Erythroblast (primary cell): Measurements from ENCODE around the gene MAPK8IP2.
A peak's percentile ranks its signal among the peaks of the same experiment; 100 is the strongest.

Source experiments
- DNase-seq, 2 experiments: peaks; one replicate each; lab custom pipeline; 2025; lab: John Stamatoyannopoulos, UW
- GATA1 ChIP-seq: IDR thresholded peaks from 2 replicates; pipeline ENCODE4 v1.6.1; 2011; ENCODE audit warnings: low read depth, mild to moderate bottlenecking, control low read depth, low read length, moderate library complexity
- POLR2A ChIP-seq: IDR thresholded peaks from 2 replicates; pipeline ENCODE4 v1.6.1; 2011; ENCODE audit warnings: mild to moderate bottlenecking, low read length

The MAPK8IP2 gene

DNA sequence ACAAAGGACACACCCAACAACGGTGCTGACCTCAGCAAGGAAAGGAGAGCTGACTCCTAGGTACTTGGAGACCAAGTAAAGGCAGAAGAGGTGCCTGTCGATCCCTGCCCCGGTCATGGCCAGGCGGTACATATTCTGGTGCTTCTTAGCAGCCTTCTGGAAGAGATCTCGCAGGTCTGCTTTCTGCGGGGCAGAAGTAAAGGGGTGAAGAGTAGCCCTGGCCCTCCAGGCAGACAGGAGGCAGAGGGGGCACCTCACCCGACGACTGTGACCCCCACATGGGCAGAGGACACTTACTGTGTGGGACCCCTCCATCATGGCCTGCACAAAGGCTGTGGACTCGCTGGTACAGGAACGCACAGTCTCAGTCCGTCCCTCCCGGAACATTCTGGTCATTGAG lies 29.7 kb upstream of the MAPK8IP2 start:
- no peak for DNase-seq
- TF ChIP-seq POLR2A, result no peak
- no peak for TF ChIP-seq GATA1

DNA sequence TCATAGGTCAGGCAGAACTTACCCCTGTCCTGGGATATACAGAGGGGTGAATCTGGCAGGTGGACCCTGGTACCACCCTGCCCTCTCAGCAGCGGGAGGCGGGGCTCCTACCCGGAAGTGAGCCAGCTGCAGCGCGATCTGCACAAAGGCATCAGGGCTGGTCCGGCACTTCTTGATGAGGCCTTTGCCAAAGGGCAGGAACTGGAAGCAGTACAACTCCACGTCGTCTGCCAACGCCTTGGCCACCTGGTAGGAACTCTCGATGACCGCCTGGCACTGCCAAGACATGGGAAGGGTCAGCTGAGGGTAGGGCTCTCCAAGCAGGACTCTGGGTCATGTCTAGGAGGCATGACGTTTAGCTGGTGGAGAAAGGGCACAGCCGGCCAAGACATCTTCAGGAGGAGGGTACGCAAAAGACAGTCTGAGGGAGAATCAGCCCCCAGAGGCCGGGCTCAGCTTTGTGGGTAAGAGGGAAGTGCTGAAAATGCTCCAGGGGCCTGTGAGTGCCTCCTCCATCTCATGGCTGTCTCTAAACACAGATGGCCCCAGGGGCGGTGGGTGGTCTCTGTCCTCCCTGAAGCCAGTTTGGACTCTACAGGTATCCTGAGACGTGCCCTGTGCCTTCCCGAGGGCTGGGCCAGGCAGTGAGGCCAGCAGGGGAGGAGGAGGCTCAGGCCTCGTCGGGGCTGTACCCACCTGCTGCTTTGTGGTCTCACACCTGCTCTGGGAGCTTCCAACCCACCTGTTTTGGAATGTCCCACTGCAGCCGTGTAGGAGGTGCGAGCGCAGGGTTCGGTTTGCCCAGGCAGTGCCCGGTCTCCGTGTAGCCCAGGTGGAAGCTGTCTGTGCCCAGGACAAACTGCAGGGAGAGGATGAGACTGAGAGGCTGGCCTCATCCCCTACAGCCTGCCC lies 29.1 kb upstream of the MAPK8IP2 start:
- DNase-seq, result no peak
- TF ChIP-seq GATA1, result no peak
- TF ChIP-seq POLR2A, result no peak

DNA sequence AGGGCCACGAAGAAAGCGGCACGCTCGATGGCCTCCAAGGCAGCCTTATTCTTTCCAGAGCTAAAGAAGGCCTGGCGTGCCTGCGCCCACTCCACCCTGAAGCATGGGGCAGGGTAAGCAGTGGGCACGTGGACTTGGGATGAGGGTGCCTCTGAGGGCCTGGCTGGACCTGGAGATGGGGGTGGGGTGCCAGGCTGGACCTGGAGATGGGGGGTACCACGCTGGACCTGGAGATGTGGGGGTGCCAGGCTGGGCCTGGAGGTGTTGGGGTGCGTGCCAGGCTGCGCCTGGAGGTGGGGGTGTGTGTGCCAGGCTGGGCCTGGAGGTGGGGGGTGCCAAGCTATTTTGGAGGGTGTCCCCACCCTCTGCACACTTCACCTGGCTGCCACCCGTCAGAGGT lies 27.6 kb upstream of the MAPK8IP2 start:
- TF ChIP-seq GATA1 (no peak), POLR2A (no peak)
- no peak for DNase-seq

DNA sequence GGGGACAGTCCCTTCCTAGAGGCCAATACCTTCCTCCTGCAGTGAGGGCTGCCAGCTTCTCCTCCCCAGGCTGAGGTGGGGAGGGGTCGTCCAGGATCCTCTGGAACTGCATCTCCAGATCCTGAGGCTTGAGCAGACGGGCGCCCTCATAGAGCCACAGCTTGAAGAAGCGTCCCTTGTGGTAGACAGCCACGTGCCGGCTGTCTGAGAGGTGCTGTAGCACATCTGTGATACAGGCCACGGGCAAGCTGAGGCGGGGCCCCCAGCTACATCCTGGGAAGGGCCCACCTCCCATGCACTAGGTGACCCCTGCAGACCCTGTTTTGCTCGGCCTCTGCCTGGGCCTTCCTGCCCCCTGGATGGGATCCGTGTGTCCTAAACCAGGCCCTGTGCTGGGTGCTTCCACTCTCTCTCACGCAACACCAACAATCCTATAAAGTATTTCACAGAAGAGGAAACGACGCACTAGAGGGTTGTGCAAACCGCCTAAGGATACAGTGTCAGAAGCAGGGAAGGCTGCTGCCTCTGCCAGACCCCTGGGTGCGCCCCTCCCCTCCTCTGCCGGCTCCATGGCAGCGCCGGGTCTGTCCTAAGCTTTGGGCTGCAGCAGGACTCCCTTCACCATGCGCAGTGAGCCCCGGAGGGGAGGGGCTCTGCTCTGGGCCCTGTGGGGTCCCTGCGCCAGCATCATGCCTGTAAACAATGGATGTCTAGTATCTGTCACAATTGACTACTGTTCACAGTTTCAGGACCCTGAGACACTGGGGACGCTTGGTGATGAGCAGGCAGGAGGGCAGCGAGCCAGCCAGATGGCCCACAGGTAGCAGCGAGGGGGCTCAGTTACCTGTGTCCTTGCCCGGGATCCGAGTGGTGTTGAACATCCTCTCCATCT lies 26.9 kb upstream of the MAPK8IP2 start:
- TF ChIP-seq POLR2A (no peak), GATA1 (no peak)
- no peak for DNase-seq

DNA sequence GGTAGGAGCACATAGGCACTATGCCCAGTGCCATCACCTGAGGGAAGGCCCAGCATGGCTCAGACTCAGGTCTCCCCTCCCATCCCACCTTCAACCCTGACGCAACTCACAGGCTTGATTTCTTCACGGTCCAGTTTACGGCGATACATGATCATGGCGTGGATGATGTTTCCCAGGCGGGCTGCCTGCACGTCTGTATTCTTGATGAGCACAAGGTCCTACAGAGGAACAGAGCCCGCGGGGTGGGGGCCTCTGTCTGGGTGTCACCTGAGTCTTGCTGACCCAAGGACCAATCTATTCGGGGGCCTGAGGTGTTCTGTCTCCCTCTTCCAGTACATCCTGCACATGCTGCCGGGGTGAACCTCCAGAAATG lies 26.2 kb upstream of the MAPK8IP2 start:
- no peak for DNase-seq
- no peak for TF ChIP-seq GATA1
- TF ChIP-seq POLR2A, result no peak

DNA sequence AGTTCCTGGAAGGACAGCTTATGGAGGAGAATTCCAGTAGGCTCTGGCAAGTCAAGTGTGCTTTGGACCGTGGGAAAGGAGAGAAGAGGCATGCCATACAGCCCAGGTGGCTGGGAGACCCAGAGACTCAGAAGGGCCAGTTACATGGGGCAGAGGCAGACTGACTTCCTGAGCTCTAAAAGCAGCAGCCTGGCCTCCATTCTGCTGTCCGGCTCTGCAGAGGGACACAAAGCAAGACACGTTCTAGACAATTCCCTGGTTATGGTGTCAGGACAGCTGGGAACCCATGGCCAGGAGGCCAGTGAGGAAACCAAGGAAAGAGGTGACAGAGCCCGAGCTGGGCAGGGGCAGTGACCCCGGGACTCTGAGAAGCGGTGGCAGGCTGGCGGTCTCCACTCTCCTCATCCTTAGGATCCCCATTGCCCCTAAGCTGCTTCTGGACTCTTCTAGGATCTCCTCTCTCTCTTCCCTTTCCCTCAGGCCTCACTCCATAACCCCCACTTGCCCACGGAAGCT lies 25.1 kb upstream of the MAPK8IP2 start:
- TF ChIP-seq GATA1, result no peak
- TF ChIP-seq POLR2A, result no peak
- DNase-seq, result no peak

DNA sequence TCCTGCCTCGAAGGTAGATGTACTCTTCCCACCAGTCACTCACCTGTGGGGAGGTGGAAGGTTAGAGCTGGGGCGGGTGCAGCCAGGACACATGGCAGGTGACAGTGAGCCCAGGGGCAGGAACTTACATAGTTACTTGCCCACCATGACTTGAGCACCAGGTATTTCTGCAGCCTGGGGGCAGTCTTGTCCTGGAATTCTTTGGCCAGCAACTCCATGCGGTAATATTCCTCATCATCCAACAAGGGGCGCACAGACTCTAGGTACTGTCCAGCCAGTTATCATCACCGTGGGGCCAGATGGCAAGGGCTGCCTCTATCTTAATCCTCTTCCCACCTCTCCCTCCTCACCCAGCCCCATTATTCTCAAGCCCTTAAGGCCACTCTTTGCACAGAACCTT lies 24.5 kb upstream of the MAPK8IP2 start:
- DNase-seq, result peak; percentile 45 to 46

DNA sequence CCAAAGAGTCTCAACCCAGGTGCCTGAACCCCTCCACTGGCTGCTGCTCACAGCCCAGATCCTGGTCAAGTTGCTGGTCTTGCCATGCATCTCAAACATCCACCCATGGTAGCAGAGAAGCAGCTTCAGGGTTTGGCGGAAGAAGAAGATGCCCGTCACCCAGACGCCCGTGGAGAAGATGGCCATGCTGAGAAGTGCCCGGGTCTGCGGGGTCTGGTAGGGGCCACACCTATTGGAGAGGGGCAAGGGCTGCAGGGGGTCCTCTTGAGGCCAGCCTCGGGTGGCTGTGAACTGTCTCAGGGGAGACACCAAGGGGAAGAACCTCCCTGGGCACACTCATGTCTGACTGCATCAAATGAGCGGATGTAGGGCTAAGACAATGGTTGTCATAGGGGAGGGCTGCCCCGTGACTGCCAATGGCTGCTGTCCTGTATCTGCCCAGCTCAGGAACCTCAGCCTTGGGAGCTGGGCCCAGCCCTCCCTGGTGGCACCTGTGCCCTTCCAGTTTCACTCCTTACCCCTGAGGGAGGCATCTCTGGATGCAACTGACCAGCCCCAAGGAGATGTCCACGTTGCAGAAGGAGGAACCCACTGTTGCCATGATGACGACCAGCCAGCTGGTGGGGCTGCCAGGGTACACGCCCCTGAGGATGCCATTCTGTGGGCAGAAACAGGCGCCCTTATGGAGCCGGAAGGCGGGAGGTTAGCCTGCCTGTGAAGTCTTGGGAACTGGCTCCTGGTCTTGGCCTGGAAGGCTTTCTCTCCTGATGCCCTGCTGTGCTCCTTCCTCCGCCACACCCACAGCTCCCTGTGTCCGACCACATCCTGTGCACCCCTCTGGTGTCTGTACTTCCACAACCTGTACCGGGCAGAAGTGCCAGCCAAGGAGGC lies 23.5 kb upstream of the MAPK8IP2 start:
- DNase-seq, result no peak
- TF ChIP-seq POLR2A (no peak), GATA1 (no peak)

More for the DNA sequence above, 24.5 kb upstream of the MAPK8IP2 start:
- TF ChIP-seq GATA1 (no peak), POLR2A (no peak)

DNA sequence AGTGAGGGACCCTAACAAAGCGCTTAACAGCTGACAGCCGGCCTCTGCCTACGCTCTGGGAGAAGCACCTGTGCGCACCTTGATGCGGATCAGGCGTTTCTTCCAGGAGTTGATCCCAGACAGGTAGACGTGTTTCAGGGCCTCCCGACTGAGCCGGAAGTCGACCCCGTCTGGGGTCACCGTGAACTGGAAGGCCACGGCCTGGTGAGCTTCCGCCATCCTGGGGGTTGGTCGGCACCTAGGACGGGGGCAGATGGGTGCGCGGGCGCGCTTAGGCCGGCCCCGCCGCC lies 23.0 kb upstream of the MAPK8IP2 start:
- DNase-seq, result no peak
- TF ChIP-seq POLR2A (no peak), GATA1 (no peak)

DNA sequence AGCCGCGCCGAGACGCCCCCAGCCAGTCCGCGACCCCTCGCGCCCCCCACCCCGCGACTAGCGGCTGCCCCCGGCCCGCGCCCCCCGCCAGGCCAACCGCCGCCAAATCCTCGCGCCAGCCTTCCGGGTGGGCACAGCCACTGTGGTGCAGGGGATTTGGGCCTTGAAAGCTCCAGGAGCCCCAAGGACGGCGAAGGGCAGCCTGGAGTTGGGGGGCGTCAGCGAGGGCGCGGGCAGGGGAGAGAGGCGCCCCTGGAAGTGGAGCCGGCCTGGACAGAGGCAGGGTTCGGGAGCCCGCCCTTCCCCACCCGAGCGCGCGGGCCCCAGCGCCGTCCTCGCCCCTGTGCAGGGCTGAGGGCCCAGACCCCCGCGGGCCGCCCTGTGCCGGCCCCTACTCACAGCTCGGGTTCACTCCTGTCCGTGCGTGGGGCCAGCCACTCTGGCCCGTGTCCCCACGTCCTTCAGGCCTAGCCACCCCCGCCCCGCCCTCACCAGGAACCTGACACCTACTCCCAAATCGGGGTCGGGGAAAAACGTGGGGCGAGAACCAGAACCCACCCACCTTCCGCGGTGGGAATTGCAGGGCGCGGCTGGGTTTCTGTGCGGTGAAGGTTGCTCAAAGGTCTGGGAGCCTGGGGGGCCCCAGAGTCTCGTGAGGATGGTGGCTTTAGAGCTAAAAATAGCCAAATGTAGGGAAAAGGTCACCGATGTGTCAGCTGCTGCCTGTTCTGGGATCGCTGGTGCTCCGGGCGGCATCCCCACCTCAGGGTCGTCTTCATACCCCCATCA lies 22.4 kb upstream of the MAPK8IP2 start, which contains the start of gene CPT1B:
Gene CPT1B (minus strand): TSS at position 441 of the 789 bp plus-strand sequence. CDS start 512 bp downstream, outside the sequence.
- TF ChIP-seq POLR2A, result no peak
- no peak for TF ChIP-seq GATA1
- no peak for DNase-seq

DNA sequence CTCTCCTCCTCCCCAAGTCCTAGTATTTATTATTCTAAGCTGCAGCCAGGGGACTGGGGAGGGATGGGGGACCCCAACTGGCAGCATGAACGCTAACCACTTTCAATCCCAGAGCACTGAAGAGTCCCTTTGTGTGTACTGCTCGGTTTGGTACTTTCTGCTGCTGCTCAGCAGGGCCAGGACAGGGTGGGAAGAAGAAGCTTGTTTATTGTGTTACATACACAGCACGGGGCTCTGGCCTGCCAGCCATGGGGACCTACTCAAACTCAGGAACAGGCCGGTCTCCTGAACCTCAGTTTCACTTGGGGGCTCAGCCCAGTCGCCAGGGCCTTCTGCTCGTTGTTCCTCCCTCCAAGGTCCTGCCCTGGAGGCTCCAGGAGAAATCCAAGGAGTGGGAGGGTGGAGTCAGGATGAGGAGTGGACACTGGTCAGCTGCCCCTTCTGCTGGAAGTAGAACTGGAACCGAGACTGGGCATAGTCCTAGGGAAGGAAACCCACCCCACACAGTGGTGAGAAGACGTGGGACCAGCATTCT lies 21.8 kb upstream of the MAPK8IP2 start:
- TF ChIP-seq POLR2A (no peak), GATA1 (no peak)
- no peak for DNase-seq

DNA sequence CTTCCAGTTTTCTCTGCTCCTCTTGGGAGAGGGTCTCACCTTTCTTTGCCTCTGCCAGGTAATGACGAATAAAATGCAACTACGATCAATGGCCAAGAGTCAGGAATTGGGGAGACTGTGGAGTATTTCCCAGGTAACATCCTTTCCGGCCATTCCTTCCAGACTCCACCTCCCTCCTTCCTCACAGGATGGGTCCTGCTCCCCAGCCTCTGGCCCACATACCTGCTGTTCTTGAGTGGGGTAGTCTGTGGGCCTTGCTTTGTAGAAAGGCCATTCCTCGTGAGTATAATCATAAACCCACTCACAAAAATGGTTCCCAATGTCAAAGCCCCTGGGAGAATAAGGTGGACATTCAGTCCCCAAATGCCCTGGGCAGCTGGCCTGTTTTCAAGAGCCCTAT lies 20.8 kb upstream of the MAPK8IP2 start:
- DNase-seq, result no peak
- no peak for TF ChIP-seq POLR2A
- TF ChIP-seq GATA1, result no peak
